Stimulated activated CD4-positive, alpha-beta T cell treated with anti-CD3 and anti-CD28 coated beads, Interleukin-2, amount 100 ng/mL, for 4 hours (primary cell): Measurements from ENCODE around the gene ENAH.
"Not testable (repeated sequence)": the region's sequence is repeated elsewhere in the genome, so short reads cannot be mapped to it uniquely, and the experiment has no call there.

Source experiments
- DNase-seq: peaks from one replicate; pipeline ENCODE4 v3.0.0-alpha.2; 2020; ENCODE audit warnings: low read depth

ENAH gene

GRCh38 chr1:225493591-225494246 lies 159.2 kb downstream of the ENAH start:
- no peak for DNase-seq

GRCh38 chr1:225488676-225489075 lies 164.2 kb downstream of the ENAH start:
- DNase-seq = no peak

- no peak for DNase-seq
Measured at GRCh38 chr1:225486856-225487255, 166.1 kb downstream of the ENAH start.

GRCh38 chr1:225485991-225486530 lies 166.9 kb downstream of the ENAH start:
- DNase-seq = no peak

- no peak for DNase-seq
Measured at GRCh38 chr1:225485226-225485625, 167.7 kb downstream of the ENAH start.

GRCh38 chr1:225484657-225485214 lies 168.2 kb downstream of the ENAH start:
- no peak for DNase-seq

- no peak for DNase-seq
Measured at GRCh38 chr1:225483818-225484656, 168.9 kb downstream of the ENAH start.

GRCh38 chr1:225482421-225482950 lies 170.4 kb downstream of the ENAH start:
- no peak for DNase-seq

- no peak for DNase-seq
Measured at GRCh38 chr1:225481738-225482137, 171.2 kb downstream of the ENAH start.

- no peak for DNase-seq
Measured at GRCh38 chr1:225480825-225481434, 172.0 kb downstream of the ENAH start.

- no peak for DNase-seq
Measured at GRCh38 chr1:225479996-225480720, 172.8 kb downstream of the ENAH start.

GRCh38 chr1:225479341-225479740 lies 173.6 kb downstream of the ENAH start:
- DNase-seq = no peak

GRCh38 chr1:225477296-225477911 lies 175.5 kb downstream of the ENAH start:
- no peak for DNase-seq

- DNase-seq = no peak
Measured at GRCh38 chr1:225476538-225476988, 176.4 kb downstream of the ENAH start.

- no peak for DNase-seq
Measured at GRCh38 chr1:225476100-225476511, 176.8 kb downstream of the ENAH start.

- DNase-seq = peak; percentile 34
Measured at GRCh38 chr1:225474986-225475820, 177.7 kb downstream of the ENAH start.

GRCh38 chr1:225474439-225474985 lies 178.4 kb downstream of the ENAH start:
- DNase-seq = no peak

GRCh38 chr1:225473676-225474438 lies 179.1 kb downstream of the ENAH start:
- not testable (repeated sequence) for DNase-seq

GRCh38 chr1:225473266-225473665 lies 179.7 kb downstream of the ENAH start:
- not testable (repeated sequence) for DNase-seq
